Skeletal muscle satellite cell (primary cell): ENCODE data around the gene OTUD7B.
A peak's percentile ranks its signal among the peaks of the same experiment; 100 is the strongest.

Experiments used
- H3K27me3 ChIP-seq: 2 replicates; pipeline ENCODE4 v1.7.0; 2013; ENCODE audit warnings: low read length; ENCODE audit not compliant: control insufficient read depth, insufficient read depth
- H3K36me3 ChIP-seq: 2 replicates; pipeline ENCODE4 v1.7.0; 2013; ENCODE audit warnings: mild to moderate bottlenecking, control low read depth, low read length; ENCODE audit not compliant: insufficient read depth
- H3K4me1 ChIP-seq: 2 replicates; pipeline ENCODE4 v1.7.0; 2013; ENCODE audit warnings: low read length; ENCODE audit not compliant: control insufficient read depth, insufficient read depth
- H3K4me2 ChIP-seq: 2 replicates; pipeline ENCODE4 v1.7.0; 2013; ENCODE audit warnings: mild to moderate bottlenecking, low read length
- H3K4me3 ChIP-seq: 2 replicates; pipeline ENCODE4 v1.7.0; 2013; ENCODE audit warnings: low read length
- H3K9ac ChIP-seq: 2 replicates; pipeline ENCODE4 v1.7.0; 2013; ENCODE audit warnings: mild to moderate bottlenecking, low read depth, low read length, moderate library complexity
- H3K9me3 ChIP-seq: replicated peaks from 2 replicates; pipeline ENCODE4 v1.7.0; 2013; ENCODE audit warnings: mild to moderate bottlenecking, control low read depth, low read length

Gene OTUD7B

DNA sequence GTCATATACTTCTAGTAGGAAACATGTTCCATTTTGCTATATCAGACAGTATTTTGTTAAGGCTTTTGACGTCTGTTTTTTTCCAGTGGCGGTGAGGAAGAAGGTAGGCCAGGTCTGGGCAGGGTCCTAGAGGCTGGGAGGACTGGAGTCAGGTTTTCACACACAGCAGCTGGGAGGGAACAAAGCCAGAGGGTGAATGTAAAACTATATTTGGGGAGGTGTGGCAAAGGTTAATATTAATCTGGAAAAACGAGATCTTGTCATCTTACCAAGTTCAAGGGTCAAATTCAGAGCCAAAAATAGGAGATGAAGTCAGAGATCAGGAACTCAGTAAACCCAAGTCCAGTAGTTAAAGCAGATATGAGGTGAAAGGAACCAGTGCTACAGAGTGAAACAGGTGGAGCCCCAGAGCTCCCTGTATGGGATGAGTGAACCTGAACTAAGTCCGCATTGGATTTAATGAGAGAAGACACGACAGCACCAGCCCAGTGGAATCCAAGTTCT lies 10.7 kb upstream of the OTUD7B start:
- Histone ChIP-seq H3K9me3 (no peaks in the 10 kb centered on the region), H3K27me3 (no peaks in the 10 kb centered on the region)

GRCh38 chr1:150020711-150021110 lies 10.2 kb upstream of the OTUD7B start:
- no peaks in the 10 kb centered on the region for H3K9me3 ChIP-seq
- no peak overlapping the region for H3K4me3 ChIP-seq
- no peak overlapping the region for H3K9ac ChIP-seq
- H3K27me3 ChIP-seq, result no peaks in the 10 kb centered on the region
- H3K4me1 ChIP-seq, result peaks cover 11% of the 10 kb centered on the region
- H3K4me2 ChIP-seq, result no peak overlapping the region
- no peaks in the 10 kb centered on the region for H3K36me3 ChIP-seq

More for the DNA sequence above, 10.7 kb upstream of the OTUD7B start:
- Histone ChIP-seq H3K36me3 (no peaks in the 10 kb centered on the region), H3K4me1 (peaks cover 11% of the 10 kb centered on the region), H3K4me3 (no peak overlapping the region), H3K9ac (no peak overlapping the region), H3K4me2 (peak overlapping the region; percentile 9)

DNA sequence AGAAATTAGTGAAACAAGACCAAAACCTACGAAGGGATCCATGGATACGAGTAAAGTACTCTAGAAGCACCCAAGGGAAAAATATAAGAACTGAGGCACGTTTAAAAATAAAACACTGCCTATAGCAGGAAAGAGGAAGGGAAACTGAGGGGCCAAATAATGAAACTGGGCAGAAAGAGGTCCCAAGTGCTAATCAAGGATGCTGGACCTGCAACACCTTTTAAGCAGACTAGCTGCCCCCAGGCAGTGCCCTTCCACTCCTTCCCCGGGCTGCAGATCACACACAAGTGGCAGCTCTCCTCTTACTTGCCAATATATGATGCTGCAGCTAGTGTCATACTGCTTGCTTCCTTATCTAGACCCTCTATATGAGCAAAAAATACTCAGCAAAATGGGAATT lies 7.6 kb upstream of the OTUD7B start:
- Histone ChIP-seq H3K4me3 (no peak overlapping the region), H3K9ac (no peak overlapping the region), H3K4me2 (no peak overlapping the region), H3K9me3 (no peaks in the 10 kb centered on the region), H3K4me1 (peaks cover 11% of the 10 kb centered on the region), H3K27me3 (no peaks in the 10 kb centered on the region), H3K36me3 (no peaks in the 10 kb centered on the region)

GRCh38 chr1:150017206-150017750 lies 6.8 kb upstream of the OTUD7B start:
- no peaks in the 10 kb centered on the region for H3K36me3 ChIP-seq
- no peak overlapping the region for H3K4me3 ChIP-seq
- no peak overlapping the region for H3K9ac ChIP-seq
- no peak overlapping the region for H3K4me2 ChIP-seq
- H3K4me1 ChIP-seq, result peaks cover 19% of the 10 kb centered on the region
- no peaks in the 10 kb centered on the region for H3K27me3 ChIP-seq
- H3K9me3 ChIP-seq, result no peaks in the 10 kb centered on the region

- Histone ChIP-seq H3K27me3 (no peaks in the 10 kb centered on the region), H3K9ac (no peak overlapping the region), H3K4me1 (peaks cover 24% of the 10 kb centered on the region), H3K36me3 (no peaks in the 10 kb centered on the region), H3K4me2 (no peak overlapping the region), H3K4me3 (no peak overlapping the region), H3K9me3 (no peaks in the 10 kb centered on the region)
Measured at GRCh38 chr1:150015651-150016131, 5.2 kb upstream of the OTUD7B start.

- Histone ChIP-seq H3K36me3 (no peaks in the 10 kb centered on the region), H3K27me3 (no peaks in the 10 kb centered on the region), H3K4me1 (peaks cover 35% of the 10 kb centered on the region), H3K9me3 (no peaks in the 10 kb centered on the region), H3K4me2 (no peak overlapping the region), H3K9ac (no peak overlapping the region), H3K4me3 (no peak overlapping the region)
Measured at GRCh38 chr1:150012611-150013010, 2.1 kb upstream of the OTUD7B start.

- Histone ChIP-seq H3K27me3 (no peaks in the 10 kb centered on the region), H3K9ac (peak overlapping the region; percentile 94), H3K36me3 (peaks cover 3% of the 10 kb centered on the region), H3K4me1 (peaks cover 47% of the 10 kb centered on the region), H3K4me3 (peak overlapping the region; percentile 84), H3K9me3 (no peaks in the 10 kb centered on the region), H3K4me2 (peak overlapping the region; percentile 95)
Measured at GRCh38 chr1:150009604-150010392, 728 bp downstream of the OTUD7B start.

- H3K36me3 ChIP-seq, result peaks cover 3% of the 10 kb centered on the region
- no peaks in the 10 kb centered on the region for H3K9me3 ChIP-seq
- H3K9ac ChIP-seq, result peak overlapping the region; percentile 94
- H3K4me3 ChIP-seq, result peak overlapping the region; percentile 84
- H3K4me1 ChIP-seq, result peaks cover 47% of the 10 kb centered on the region
- no peaks in the 10 kb centered on the region for H3K27me3 ChIP-seq
- peak overlapping the region; percentile 95 for H3K4me2 ChIP-seq
Measured at GRCh38 chr1:150008699-150009098, 1.8 kb downstream of the OTUD7B start.

- no peaks in the 10 kb centered on the region for H3K27me3 ChIP-seq
- no peaks in the 10 kb centered on the region for H3K9me3 ChIP-seq
- peaks cover 45% of the 10 kb centered on the region for H3K4me1 ChIP-seq
- H3K4me2 ChIP-seq, result peak overlapping the region; percentile 95
- H3K9ac ChIP-seq, result no peak overlapping the region
- H3K36me3 ChIP-seq, result peaks cover 3% of the 10 kb centered on the region
- H3K4me3 ChIP-seq, result peak overlapping the region; percentile 13
Measured at GRCh38 chr1:150006881-150007421, 3.6 kb downstream of the OTUD7B start.

DNA sequence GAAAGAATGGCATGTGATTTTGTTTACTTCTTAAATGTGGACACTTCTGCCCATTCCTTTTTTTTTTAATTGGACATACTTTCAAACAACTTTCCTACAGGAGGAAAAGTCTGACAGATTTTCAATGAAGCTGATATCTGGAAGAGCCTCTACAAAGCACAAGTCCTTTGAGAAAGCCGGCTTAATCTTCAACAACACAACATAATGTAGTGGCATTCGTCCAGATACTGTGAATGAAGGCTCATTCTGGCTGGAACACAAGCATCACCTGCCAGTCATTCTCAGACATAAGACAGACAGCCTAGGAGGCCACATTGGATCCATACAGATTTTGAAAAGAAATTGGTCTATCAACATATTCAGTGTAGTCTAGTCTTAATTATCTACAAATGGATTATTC lies 4.9 kb downstream of the OTUD7B start:
- Histone ChIP-seq H3K9me3 (no peaks in the 10 kb centered on the region), H3K9ac (no peak overlapping the region), H3K36me3 (peaks cover 3% of the 10 kb centered on the region), H3K4me1 (peaks cover 43% of the 10 kb centered on the region), H3K4me2 (no peak overlapping the region), H3K4me3 (no peak overlapping the region), H3K27me3 (no peaks in the 10 kb centered on the region)

DNA sequence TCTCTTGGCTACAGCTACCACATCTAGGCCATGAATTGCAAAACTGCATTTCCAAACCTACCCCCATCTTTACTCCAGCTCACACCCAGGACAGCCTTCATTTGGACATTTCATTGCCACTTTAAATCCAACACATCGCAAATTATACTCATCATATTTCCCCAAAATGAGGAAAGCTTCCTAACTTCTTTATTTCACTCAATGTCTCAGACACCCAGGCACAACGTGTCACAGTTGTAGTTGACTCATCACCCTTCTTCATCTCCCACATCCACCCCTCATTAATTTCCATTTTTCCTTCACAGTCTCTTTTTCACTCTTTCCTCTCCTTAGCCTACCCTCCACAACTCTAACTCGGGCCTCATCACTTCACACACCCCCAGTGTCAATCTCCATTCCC lies 6.7 kb downstream of the OTUD7B start:
- H3K9ac ChIP-seq, result no peak overlapping the region
- no peaks in the 10 kb centered on the region for H3K27me3 ChIP-seq
- H3K4me3 ChIP-seq, result no peak overlapping the region
- peaks cover 42% of the 10 kb centered on the region for H3K4me1 ChIP-seq
- no peaks in the 10 kb centered on the region for H3K9me3 ChIP-seq
- H3K36me3 ChIP-seq, result peaks cover 19% of the 10 kb centered on the region
- no peak overlapping the region for H3K4me2 ChIP-seq
